Kidney epithelial cell (primary cell): ENCODE measurements around the gene AMZ1. TPM values are rescaled to one million over a fixed set of nuclear protein-coding genes. Genes with fewer than 3 reads are reported as not detected.

Source experiments
- DNase-seq: peaks from one replicate; pipeline ENCODE4 v3.0.0-alpha.2; 2010; ENCODE audit warnings: low read depth
- H3K27me3 ChIP-seq: 2 replicates; pipeline ENCODE4 v1.6.0; 2011; ENCODE audit warnings: low read length; ENCODE audit not compliant: control insufficient read depth, insufficient read depth
- H3K36me3 ChIP-seq: 2 replicates; pipeline ENCODE4 v1.5.1; 2011; ENCODE audit warnings: low read length; ENCODE audit not compliant: control insufficient read depth, insufficient read depth
- H3K4me3 ChIP-seq: 2 replicates; pipeline ENCODE4 v1.5.1; 2011; ENCODE audit warnings: low read depth, mild to moderate bottlenecking, control low read depth, low read length
- CTCF ChIP-seq: IDR thresholded peaks from 2 replicates; pipeline ENCODE4 v1.5.1; 2011; ENCODE audit warnings: mild to moderate bottlenecking, moderate library complexity, low read length, control low read depth, inconsistent platforms; ENCODE audit not compliant: insufficient read depth, poor library complexity, severe bottlenecking
- total RNA-seq: library from RNA; depleted of rRNA; stranded (reverse); fragments of >200 nt; gene quantifications from 2 replicates; pipeline ENCODE4 v1.2.3, GENCODE V29; 2015

The AMZ1 gene
- total RNA-seq, 1 donor from 2014 or later = 2.8 TPM

DNA sequence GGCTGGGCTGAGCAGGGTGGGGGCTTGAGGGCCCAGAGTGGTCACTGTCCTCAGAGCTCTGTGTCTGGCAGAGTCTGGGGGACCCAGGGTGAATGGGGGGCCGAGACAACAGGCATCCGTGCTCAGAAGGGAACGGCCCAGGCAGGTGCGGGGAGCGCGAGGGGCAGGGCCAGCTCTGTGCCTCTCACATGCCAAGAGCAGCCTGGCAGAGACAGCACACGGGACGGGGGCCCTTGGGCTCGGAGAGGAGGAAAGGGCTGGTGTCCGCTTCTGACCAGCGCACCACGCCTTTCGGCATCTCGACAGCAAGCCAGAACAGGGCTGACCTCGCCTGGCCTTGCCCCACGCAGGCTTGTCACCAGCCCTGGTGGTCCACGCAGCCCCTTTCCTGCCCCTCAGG lies 13.4 kb downstream of the AMZ1 start:
- H3K36me3 ChIP-seq = no peaks in the 10 kb centered on the region
- TF ChIP-seq CTCF = no peak
- no peaks in the 10 kb centered on the region for H3K27me3 ChIP-seq
- no peak for DNase-seq
- H3K4me3 ChIP-seq = no peak overlapping the region

DNA sequence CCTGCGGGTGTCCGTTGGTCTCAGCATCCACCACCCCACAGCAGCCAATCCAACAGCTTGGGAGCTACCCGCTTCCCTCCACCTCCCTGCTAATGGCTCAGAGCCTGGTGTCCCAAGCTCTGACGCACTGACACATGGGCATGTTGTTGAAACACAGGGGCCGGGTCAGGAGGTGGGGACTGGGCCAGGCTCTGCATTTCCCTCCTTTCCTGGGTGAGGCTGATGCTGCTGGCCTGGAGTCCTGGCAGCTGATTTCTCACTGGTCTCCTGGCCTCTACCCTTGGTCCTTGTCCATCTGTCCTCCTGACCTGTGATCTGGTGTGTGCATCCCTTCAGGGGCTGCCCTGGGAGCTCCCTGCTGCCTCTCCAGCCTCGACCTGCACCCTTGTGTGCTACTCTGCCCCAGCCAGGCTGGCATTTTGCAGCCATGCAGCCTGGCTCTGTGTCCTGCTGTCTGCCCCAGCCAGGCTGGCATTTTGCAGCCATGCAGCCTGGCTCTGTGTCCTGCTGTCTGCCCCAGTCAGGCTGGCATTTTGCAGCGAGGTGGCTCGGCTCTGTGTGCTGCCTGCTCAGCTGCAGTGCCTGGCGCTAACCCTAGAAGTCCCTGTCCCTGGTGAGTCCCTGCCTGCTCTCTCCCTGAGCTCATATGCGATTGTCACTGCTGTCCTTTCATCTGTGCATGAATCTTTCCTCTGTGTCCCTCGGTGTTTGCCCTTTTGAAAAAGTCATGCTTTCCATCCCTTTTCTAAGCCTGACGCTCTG lies 14.0 kb downstream of the AMZ1 start:
- Histone ChIP-seq H3K27me3 (no peaks in the 10 kb centered on the region), H3K36me3 (no peaks in the 10 kb centered on the region), H3K4me3 (no peak overlapping the region)
- TF ChIP-seq CTCF = no peak
- no peak for DNase-seq

DNA sequence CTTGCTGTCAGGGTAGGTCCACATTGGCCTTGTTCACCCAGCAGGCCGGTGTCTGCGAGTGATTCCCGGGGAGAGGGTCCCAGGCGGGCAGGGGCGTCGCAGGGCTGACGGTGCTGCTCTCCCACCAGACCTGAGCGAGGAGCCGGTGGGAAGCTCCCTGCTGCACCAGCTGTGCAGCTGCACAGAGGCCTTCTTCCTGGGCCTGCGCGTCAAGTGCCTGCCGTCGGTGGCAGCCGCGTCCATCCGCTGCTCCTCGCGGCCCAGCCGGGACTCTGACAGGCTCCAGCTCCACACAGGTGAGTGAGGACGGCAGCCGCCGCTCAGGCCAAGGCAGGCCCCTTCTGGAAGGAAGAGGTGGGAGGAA lies 14.6 kb downstream of the AMZ1 start:
- TF ChIP-seq CTCF = no peak
- no peak for DNase-seq
- Histone ChIP-seq H3K36me3 (no peaks in the 10 kb centered on the region), H3K27me3 (no peaks in the 10 kb centered on the region), H3K4me3 (no peak overlapping the region)

DNA sequence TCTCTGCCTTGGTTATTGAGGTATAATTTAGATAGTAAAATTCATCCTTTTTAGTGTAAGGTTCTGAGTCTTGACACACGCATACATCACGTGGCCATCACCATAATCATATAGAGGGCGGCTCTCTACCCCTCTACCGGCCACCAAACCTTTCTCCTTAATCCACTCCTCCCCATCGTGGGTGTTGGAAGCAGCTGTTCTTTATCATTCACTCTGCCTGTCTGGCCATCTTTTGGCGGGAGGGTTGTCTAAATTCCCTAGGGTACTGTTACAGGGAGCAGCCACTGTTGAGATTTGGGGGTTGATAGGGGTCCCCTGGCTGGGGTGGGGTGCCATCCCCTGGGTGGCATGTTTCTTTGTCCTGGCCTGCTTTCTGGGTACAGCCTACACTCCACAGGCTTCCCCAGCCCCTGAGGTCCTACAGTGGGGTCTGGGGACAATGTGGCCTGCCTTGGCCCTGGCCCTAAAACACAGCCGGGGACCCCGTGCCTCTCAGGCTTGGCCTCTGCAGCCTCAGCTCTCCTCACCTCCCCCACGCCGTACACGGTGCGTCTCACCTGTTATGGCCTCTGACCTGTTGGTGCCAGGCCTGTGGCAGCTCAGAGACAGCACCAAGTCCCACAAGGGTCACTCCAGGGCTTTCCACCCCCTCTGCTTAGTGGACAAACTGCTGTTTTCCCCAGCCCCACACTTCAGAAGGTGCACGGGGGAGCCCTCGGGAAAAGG lies 17.5 kb downstream of the AMZ1 start:
- H3K4me3 ChIP-seq = no peak overlapping the region
- no peak for DNase-seq
- no peak for TF ChIP-seq CTCF

GRCh38 chr7:2706685-2707126 lies 18.7 kb downstream of the AMZ1 start:
- H3K27me3 ChIP-seq = peaks cover 2% of the 10 kb centered on the region
- DNase-seq = no peak
- H3K36me3 ChIP-seq = no peaks in the 10 kb centered on the region
- no peak for TF ChIP-seq CTCF
- H3K4me3 ChIP-seq = no peak overlapping the region

More for the DNA sequence above, 17.5 kb downstream of the AMZ1 start:
- no peaks in the 10 kb centered on the region for H3K36me3 ChIP-seq
- H3K27me3 ChIP-seq = peaks cover under 1% of the 10 kb centered on the region

GRCh38 chr7:2707481-2707880 lies 19.5 kb downstream of the AMZ1 start:
- no peak for DNase-seq
- no peak for TF ChIP-seq CTCF
- no peak overlapping the region for H3K4me3 ChIP-seq
- H3K27me3 ChIP-seq = peaks cover 2% of the 10 kb centered on the region
- H3K36me3 ChIP-seq = no peaks in the 10 kb centered on the region
